ENCODE measurements around the gene MYO7A.

MYO7A gene

DNA sequence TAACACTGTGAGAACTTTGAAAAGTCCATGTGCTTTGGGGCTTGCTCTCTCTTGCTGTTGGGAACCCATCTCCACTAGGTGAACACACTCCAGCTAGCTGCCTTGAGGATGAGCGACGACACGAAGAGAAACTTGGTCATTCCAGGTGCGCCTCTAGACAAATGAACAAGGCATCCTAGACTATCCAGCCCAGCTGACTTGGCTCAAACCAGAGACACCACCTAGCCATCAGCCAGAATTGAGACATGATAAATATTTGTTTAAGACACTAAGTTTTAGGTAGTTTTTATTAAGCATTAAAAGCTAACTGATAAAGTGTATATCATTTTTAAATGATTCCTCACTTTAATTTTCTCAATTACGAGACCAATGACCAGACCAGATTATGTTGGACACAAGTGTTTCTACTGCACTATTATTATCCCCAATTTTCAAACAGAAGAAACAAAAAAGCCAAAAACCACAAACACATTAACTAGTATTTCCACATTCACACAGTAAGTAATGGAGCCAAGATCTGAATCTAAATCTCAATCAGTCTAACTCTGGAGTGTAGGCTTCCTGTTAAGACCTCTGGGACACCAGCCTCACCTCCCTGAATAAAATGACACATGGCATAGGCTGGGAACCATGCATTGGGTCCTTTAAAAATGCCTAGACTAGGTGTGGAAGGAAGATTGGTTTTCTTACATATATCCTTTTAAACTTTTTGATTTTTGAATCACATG, 103.0 kb downstream of the MYO7A start:
- no peak for DNase-seq (ENCODE audit: low read depth)
- Histone ChIP-seq H3K4me3 (ENCODE audit: low read length) (no peak overlapping the region), H3K27me3 (replicated peaks; ENCODE audit: control insufficient read depth, insufficient read depth, low read length) (no peaks in the 10 kb centered on the region), H3K4me1 (ENCODE audit: control insufficient read depth, insufficient read depth, low read length) (no peaks in the 10 kb centered on the region), H3K9ac (ENCODE audit: low read length) (no peak overlapping the region), H3K9me3 (ENCODE audit: control insufficient read depth, low read length) (peaks cover 6% of the 10 kb centered on the region), H3K36me3 (ENCODE audit: control insufficient read depth, insufficient read depth, low read length, severe bottlenecking) (no peaks in the 10 kb centered on the region)

DNA sequence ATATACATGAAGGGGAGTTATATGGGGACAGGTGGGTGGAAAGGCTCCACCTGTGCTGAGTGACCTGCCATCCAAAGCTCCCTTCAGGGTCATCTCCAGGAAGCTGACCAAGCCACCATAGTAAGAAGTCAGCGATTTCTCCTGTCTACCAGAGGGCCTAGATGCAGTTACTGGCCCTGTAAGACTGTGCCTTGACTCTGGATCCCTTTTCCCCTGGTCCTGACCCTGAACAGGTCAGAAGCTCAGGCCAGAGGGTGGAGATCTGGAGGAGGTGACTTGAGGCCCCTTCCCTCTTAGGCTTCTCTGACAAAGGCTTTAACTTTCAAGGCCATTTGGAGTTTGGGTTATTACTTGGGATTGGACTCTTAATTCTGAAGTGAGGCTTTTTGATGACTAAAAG, 103.8 kb downstream of the MYO7A start:
- H3K36me3 ChIP-seq (ENCODE audit: control insufficient read depth, insufficient read depth, low read length, severe bottlenecking): no peaks in the 10 kb centered on the region
- no peak for DNase-seq (ENCODE audit: low read depth)
- H3K4me1 ChIP-seq (ENCODE audit: control insufficient read depth, insufficient read depth, low read length): no peaks in the 10 kb centered on the region
- no peaks in the 10 kb centered on the region for H3K9me3 ChIP-seq (ENCODE audit: control insufficient read depth, low read length)
- no peaks in the 10 kb centered on the region for H3K27me3 ChIP-seq (replicated peaks; ENCODE audit: control insufficient read depth, insufficient read depth, low read length)
- no peak overlapping the region for H3K9ac ChIP-seq (ENCODE audit: low read length)
- H3K4me3 ChIP-seq (ENCODE audit: low read length): no peak overlapping the region

DNA sequence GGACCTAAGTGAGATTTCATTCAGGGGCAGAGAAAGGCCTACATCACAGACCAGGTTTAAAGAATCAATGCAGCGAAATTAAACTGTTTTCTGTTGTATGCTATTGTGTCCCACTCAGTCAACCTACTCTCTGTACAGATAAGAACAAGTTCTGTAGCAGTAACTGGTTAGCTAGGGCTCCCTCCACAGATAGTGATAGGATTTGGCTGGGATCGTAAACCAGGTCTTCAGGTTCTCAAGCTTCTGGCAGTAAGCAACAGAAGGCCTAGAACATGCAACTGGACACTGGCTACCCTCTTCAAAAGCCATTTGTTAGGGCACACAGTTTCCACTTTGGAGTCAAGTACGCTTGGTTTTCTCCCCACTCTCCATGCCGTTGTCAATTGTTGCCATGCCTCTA, 104.2 kb downstream of the MYO7A start:
- no peaks in the 10 kb centered on the region for H3K27me3 ChIP-seq (replicated peaks; ENCODE audit: control insufficient read depth, insufficient read depth, low read length)
- no peaks in the 10 kb centered on the region for H3K4me1 ChIP-seq (ENCODE audit: control insufficient read depth, insufficient read depth, low read length)
- no peak for DNase-seq (ENCODE audit: low read depth)
- H3K4me3 ChIP-seq (ENCODE audit: low read length): no peak overlapping the region
- H3K36me3 ChIP-seq (ENCODE audit: control insufficient read depth, insufficient read depth, low read length, severe bottlenecking): no peaks in the 10 kb centered on the region
- H3K9ac ChIP-seq (ENCODE audit: low read length): no peak overlapping the region
- no peaks in the 10 kb centered on the region for H3K9me3 ChIP-seq (ENCODE audit: control insufficient read depth, low read length)

DNA sequence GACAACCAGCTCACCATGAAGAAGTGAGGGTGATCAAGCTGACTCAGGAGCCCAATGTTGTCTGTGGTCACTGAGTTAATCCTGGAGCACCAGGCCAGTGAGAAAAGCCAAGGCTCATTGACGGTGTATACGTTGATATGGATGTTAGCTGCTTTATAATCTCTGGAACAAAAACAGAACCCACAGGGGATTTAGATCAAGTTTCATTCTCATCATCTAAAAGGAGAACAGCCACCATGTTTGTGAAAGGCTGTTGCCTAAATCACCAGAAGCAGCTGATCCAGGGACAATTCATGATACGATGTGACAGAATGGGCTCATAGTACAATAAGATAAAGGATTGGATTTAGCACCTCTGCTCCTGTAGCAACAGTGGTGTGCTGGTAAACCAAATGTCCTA, 105.0 kb downstream of the MYO7A start:
- Histone ChIP-seq H3K4me3 (ENCODE audit: low read length) (no peak overlapping the region), H3K4me1 (ENCODE audit: control insufficient read depth, insufficient read depth, low read length) (no peaks in the 10 kb centered on the region), H3K9ac (ENCODE audit: low read length) (no peak overlapping the region), H3K27me3 (replicated peaks; ENCODE audit: control insufficient read depth, insufficient read depth, low read length) (no peaks in the 10 kb centered on the region), H3K9me3 (ENCODE audit: control insufficient read depth, low read length) (no peaks in the 10 kb centered on the region), H3K36me3 (ENCODE audit: control insufficient read depth, insufficient read depth, low read length, severe bottlenecking) (no peaks in the 10 kb centered on the region)
- DNase-seq (ENCODE audit: low read depth): no peak

DNA sequence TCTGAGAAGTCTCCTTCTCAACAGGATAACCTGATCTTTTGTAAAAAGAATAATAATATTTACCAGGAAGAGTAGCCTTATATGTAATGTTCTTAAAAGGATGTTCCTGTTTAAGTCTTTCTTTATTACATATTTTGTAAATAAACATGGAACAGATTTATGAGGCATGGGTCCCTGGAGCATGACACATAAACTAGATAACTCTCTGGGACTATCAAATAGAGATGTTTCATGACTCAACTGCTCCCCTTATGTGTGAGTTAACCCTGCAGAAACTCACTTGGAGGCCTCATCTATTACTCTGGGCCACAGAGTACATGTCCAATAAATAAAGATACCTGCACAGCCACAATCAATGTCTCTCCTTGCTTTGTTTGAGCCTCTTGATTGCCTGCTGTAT, 108.9 kb downstream of the MYO7A start:
- H3K4me1 ChIP-seq (ENCODE audit: control insufficient read depth, insufficient read depth, low read length): no peaks in the 10 kb centered on the region
- no peak for DNase-seq (ENCODE audit: low read depth)
- H3K36me3 ChIP-seq (ENCODE audit: control insufficient read depth, insufficient read depth, low read length, severe bottlenecking): no peaks in the 10 kb centered on the region
- no peak overlapping the region for H3K4me3 ChIP-seq (ENCODE audit: low read length)
- no peaks in the 10 kb centered on the region for H3K27me3 ChIP-seq (replicated peaks; ENCODE audit: control insufficient read depth, insufficient read depth, low read length)
- H3K9me3 ChIP-seq (ENCODE audit: control insufficient read depth, low read length): peaks cover 5% of the 10 kb centered on the region
- no peak overlapping the region for H3K9ac ChIP-seq (ENCODE audit: low read length)

DNA sequence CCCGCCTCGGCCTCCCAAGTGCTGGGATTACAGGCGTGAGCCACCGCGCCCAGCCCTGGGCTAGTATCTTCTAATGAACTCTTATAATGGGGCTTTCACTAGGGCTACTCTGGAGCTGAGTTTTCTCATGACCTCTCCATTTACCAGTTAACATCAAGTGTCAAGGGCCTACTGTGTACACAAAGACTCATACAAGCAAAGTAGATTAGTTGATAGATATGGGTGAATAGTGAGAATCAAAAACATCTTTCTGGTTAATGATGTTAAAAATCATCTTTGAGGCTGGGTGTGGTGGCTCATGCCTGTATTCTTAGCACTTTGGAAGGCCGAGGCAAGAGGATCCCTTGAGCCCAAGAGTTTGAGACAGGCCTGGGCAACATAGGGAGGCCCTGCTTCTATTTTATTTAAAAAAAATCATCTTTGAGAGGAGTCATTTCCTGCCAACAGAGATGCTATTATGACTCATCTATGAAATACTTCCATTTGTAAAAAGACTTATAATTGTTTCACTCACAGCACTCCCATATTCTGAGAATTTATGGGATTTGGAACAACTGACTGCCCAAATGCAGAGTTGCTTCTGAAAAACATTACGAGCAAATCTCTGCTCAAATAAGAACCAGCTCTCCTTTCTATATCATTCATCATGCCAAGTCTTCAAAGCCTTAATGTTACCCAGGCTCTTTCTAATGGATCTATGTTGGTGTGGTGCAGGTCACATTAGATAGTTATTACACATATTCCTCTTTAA, 116.4 kb downstream of the MYO7A start:
- Histone ChIP-seq H3K4me3 (ENCODE audit: low read length) (no peak overlapping the region), H3K9me3 (ENCODE audit: control insufficient read depth, low read length) (peaks cover 5% of the 10 kb centered on the region), H3K4me1 (ENCODE audit: control insufficient read depth, insufficient read depth, low read length) (peaks cover 10% of the 10 kb centered on the region), H3K36me3 (ENCODE audit: control insufficient read depth, insufficient read depth, low read length, severe bottlenecking) (no peaks in the 10 kb centered on the region), H3K27me3 (replicated peaks; ENCODE audit: control insufficient read depth, insufficient read depth, low read length) (no peaks in the 10 kb centered on the region), H3K9ac (ENCODE audit: low read length) (no peak overlapping the region)
- DNase-seq (ENCODE audit: low read depth): peak; percentile 59

DNA sequence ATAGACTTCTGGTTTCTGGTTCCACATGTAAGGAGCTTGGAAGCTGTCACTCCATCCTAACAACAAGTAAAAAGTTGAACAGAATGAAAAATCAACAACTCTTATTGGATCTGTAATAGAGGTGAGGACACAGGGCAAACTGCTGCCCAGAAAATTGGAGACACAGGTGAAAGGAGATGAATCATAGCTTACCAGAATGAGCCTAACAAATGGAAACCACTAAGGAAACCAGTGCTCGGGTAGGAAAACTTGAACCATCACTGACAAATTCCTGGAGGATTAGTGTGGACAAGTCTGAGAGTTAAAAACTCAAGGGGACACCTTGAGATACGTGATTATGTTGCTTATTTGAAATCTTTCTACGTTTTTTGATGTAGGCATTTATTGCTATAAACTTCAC, 121.4 kb downstream of the MYO7A start:
- no peak for DNase-seq (ENCODE audit: low read depth)
- no peak overlapping the region for H3K4me3 ChIP-seq (ENCODE audit: low read length)
- H3K36me3 ChIP-seq (ENCODE audit: control insufficient read depth, insufficient read depth, low read length, severe bottlenecking): no peaks in the 10 kb centered on the region
- peaks cover 7% of the 10 kb centered on the region for H3K4me1 ChIP-seq (ENCODE audit: control insufficient read depth, insufficient read depth, low read length)
- no peaks in the 10 kb centered on the region for H3K27me3 ChIP-seq (replicated peaks; ENCODE audit: control insufficient read depth, insufficient read depth, low read length)
- H3K9me3 ChIP-seq (ENCODE audit: control insufficient read depth, low read length): peaks cover 8% of the 10 kb centered on the region
- H3K9ac ChIP-seq (ENCODE audit: low read length): no peak overlapping the region

DNA sequence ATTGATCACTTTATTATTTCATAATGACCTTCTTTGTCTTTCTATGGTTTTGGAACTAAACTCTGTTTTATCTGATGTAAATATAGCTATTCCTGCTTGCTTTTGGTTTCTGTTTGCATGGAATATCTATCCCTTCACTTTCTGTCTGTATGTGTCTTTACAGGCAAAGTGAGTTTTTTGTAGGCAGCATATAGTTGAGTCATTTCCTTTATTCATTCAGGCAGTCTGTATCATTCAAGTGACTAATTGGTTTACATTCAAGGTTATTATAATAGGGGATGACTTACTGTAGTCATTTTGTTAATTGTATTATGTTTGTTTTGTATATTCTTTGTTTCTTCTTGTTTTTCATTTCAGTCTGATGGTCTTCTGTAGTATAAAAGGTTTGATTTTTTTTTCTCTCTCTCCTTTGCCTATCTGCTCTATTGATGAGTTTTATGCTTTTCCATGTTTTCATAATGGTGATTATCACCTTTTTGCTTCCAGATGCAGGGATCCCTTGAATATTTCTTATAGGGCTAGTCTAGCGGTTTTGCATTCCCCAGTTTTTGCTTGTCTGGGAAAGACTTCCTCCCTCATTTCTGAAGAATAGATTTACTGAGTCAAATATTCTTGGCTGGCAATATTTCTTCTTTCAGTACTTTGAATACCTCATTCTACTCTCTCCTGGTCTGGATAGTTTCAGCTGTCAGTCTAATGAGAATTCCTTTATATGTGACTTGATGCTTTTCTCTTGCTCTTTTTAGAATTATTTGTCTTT, 123.0 kb downstream of the MYO7A start:
- Histone ChIP-seq H3K9ac (ENCODE audit: low read length) (no peak overlapping the region), H3K36me3 (ENCODE audit: control insufficient read depth, insufficient read depth, low read length, severe bottlenecking) (no peaks in the 10 kb centered on the region)

DNA sequence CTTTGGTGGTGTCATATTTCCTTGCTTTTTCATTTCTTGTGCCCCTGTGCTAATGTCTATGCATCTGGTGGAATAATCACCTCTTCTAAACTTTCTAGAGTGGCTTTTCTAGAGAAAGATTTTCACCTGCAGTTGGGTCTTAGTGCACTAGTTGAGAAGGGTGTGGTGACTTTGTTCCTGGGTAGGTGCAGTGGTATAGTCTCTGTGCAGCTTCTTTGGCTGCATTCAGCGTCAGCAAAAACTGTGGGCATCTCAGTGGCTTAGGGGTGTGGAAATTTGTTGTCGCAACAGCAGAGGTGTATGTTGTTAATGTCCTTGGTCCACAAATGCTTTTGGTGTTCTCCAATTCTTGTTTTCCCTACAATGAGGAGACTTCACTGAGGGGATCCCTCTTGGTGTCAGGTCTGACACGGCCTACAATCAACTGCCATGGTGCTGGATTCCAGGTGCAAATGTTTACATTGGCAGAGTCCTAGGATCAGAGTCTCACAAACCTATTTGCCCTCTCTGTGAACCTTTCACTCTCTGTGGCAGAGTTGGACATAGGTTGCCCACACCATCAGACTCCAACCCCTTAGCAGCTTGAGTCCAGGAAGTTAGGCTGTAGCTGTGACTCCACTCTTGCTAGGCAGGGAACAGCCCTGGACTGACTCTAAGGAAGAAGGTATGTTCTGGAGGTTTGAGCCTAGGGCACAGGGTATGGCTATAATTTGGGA, 124.7 kb downstream of the MYO7A start:
- H3K27me3 ChIP-seq (replicated peaks; ENCODE audit: control insufficient read depth, insufficient read depth, low read length): no peaks in the 10 kb centered on the region
- no peak for DNase-seq (ENCODE audit: low read depth)
- H3K4me3 ChIP-seq (ENCODE audit: low read length): no peak overlapping the region

More for the DNA sequence above, 123.0 kb downstream of the MYO7A start:
- H3K9me3 ChIP-seq (ENCODE audit: control insufficient read depth, low read length): peaks cover 8% of the 10 kb centered on the region
- no peaks in the 10 kb centered on the region for H3K4me1 ChIP-seq (ENCODE audit: control insufficient read depth, insufficient read depth, low read length)
- DNase-seq (ENCODE audit: low read depth): no peak
- H3K4me3 ChIP-seq (ENCODE audit: low read length): no peak overlapping the region
- no peaks in the 10 kb centered on the region for H3K27me3 ChIP-seq (replicated peaks; ENCODE audit: control insufficient read depth, insufficient read depth, low read length)

DNA sequence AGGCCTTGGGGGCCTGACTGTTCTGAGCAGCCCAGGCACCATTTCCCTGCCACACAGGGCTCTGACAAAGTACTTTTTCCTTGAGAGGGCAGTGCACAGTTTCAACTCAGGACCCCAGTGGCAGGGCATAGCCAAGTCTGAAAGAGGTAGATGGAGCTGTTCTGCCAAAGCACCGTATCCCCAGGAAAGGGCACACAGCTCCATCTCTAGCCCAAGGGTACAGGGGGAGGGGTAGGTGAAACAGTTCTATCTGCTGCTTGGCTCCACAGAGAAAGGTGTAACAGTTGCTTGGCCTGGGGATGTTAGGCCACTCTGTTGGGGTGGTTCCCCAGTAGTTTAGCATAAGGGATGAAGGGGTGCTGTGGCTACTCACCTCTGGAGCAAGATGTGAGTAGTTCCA, 125.6 kb downstream of the MYO7A start:
- DNase-seq (ENCODE audit: low read depth): no peak
- H3K4me1 ChIP-seq (ENCODE audit: control insufficient read depth, insufficient read depth, low read length): no peaks in the 10 kb centered on the region
- H3K36me3 ChIP-seq (ENCODE audit: control insufficient read depth, insufficient read depth, low read length, severe bottlenecking): no peaks in the 10 kb centered on the region
- no peaks in the 10 kb centered on the region for H3K27me3 ChIP-seq (replicated peaks; ENCODE audit: control insufficient read depth, insufficient read depth, low read length)
- no peak overlapping the region for H3K4me3 ChIP-seq (ENCODE audit: low read length)
- peaks cover 8% of the 10 kb centered on the region for H3K9me3 ChIP-seq (ENCODE audit: control insufficient read depth, low read length)
- H3K9ac ChIP-seq (ENCODE audit: low read length): no peak overlapping the region

More for the DNA sequence above, 124.7 kb downstream of the MYO7A start:
- no peaks in the 10 kb centered on the region for H3K4me1 ChIP-seq (ENCODE audit: control insufficient read depth, insufficient read depth, low read length)
- no peaks in the 10 kb centered on the region for H3K36me3 ChIP-seq (ENCODE audit: control insufficient read depth, insufficient read depth, low read length, severe bottlenecking)
- peaks cover 8% of the 10 kb centered on the region for H3K9me3 ChIP-seq (ENCODE audit: control insufficient read depth, low read length)
- H3K9ac ChIP-seq (ENCODE audit: low read length): no peak overlapping the region

DNA sequence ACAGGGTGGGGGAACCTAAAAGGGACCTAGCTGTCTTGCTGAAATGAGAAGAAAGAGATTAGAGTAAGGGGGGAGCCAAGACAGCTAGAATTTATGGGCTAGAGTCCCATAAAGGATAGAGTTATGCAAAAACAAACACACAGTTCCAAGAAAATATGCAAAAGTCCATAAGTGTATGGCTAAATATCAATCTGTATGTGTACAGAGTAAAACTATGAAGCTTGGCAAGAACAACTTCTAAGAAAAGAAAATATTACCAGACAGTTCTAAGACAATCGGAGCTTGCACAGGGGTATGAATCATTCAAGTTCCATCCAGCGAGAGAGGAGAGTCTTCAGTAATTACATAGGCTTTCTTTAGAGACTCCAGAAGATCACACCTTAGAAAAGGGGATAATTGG, 131.6 kb downstream of the MYO7A start:
- peaks cover 6% of the 10 kb centered on the region for H3K4me1 ChIP-seq (ENCODE audit: control insufficient read depth, insufficient read depth, low read length)
- no peaks in the 10 kb centered on the region for H3K36me3 ChIP-seq (ENCODE audit: control insufficient read depth, insufficient read depth, low read length, severe bottlenecking)
- no peak overlapping the region for H3K9ac ChIP-seq (ENCODE audit: low read length)
- DNase-seq (ENCODE audit: low read depth): peak; percentile 74
- H3K27me3 ChIP-seq (replicated peaks; ENCODE audit: control insufficient read depth, insufficient read depth, low read length): no peaks in the 10 kb centered on the region
- H3K4me3 ChIP-seq (ENCODE audit: low read length): no peak overlapping the region
- H3K9me3 ChIP-seq (ENCODE audit: control insufficient read depth, low read length): peaks cover 30% of the 10 kb centered on the region

Measured in adipocyte (in vitro differentiated cells).